GM10847 (cell line): ENCODE results near the gene RBM27.

Source experiments
- POLR2A ChIP-seq: IDR thresholded peaks from 2 replicates; pipeline ENCODE4 v1.6.1; 2011; ENCODE audit not compliant: insufficient read length; ENCODE audit errors: extremely low read depth

The RBM27 gene

GRCh38 chr5:146240951-146241350, 37.5 kb downstream of the RBM27 start:
- TF ChIP-seq POLR2A, result no peak

GRCh38 chr5:146243247-146243646, 39.8 kb downstream of the RBM27 start:
- TF ChIP-seq POLR2A, result no peak

- no peak for TF ChIP-seq POLR2A
Measured at GRCh38 chr5:146248561-146248960, 45.2 kb downstream of the RBM27 start.

DNA sequence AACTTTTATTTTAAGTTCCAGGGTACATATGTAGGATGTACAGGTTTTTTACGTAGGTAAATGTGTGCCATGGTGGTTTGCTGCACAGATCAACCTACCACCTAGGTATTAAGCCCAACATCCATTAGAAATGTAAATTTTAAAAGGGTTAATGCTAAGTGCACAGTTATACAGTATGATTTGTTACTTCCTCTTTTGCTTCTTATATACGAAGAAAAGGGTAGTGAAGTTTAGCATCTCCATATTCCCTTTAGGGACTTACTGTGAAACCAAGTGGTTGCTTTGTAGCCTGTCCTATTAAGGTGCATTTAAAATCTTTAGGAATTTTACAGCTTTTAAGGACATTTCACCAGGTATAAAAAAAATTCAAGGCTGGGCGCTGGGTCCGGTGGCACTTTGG, 46.4 kb downstream of the RBM27 start:
- no peak for TF ChIP-seq POLR2A
